GM13976 (cell line): Measurements from ENCODE around the gene PRAF2.

Source experiments
- DNase-seq: peaks from one replicate; pipeline ENCODE4 v3.0.0; 2012; ENCODE audit warnings: low spot score
- in situ Hi-C: fragments of 300-500 bp; cut with MboI; formaldehyde crosslinking; loops from one replicate; pipeline ENCODE4 v1.12.0; 2022; ENCODE audit warnings: low sequenced_read_pairs, mixed read lengths, inconsistent platforms; ENCODE audit not compliant: unreplicated experiment
- TF ChIP-seq, protein P1 (sequence below): IDR thresholded peaks from 2 replicates; pipeline ENCODE4 v1.5.1; 2012; ENCODE audit warnings: borderline replicate concordance, mild to moderate bottlenecking; ENCODE audit not compliant: insufficient read depth; ENCODE audit errors: extremely low read depth, missing control alignments, control extremely low read depth

The PRAF2 gene, protein sequence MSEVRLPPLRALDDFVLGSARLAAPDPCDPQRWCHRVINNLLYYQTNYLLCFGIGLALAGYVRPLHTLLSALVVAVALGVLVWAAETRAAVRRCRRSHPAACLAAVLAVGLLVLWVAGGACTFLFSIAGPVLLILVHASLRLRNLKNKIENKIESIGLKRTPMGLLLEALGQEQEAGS

DNA sequence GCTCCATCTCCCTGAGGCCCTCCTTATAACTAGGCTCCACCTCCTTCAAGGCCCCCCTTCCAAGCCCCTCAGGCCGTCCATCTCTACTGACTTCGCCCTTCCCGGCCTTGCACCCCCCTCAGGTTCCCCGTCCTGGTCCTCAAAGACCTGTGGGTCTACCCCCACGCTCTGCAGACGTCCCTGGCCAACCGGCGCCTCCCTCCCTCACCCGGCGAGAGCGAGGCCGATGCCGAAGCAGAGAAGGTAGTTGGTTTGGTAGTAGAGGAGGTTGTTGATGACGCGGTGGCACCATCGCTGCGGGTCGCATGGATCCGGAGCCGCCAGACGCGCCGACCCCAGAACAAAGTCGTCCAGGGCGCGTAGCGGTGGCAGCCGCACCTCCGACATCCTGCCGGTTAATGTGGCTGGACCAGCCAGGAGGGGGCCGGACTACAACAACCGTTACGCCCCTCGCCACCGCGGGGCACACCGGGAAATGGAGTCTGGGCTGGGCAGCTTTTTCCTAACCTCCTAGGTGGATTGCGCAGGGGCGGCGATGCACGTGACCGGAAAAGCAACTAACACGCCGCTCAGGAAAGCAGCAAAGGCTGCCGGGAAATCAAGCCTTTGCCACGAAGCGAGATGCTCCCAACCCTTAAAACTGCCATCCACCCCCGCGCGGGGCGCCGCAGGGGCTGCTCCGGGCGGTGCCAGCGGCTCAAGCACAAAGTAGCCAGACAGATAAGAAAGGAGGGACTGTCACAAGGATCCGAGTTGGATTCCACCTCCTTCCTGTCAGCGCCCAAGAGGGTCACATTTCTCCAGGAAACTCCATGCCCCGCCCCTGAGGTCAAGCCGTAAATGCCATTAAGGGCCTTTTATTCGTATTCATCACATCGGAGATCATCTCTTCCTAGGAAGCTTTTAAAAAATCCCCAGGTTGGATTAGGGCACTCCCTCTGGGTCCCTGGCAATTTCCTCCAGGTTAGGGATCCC is at the start of gene PRAF2:
Gene PRAF2 (minus strand): TSS at position 402 of the 975 bp plus-strand sequence. CDS start 15 bp downstream, at position 387.
- TF ChIP-seq, protein P1, sequence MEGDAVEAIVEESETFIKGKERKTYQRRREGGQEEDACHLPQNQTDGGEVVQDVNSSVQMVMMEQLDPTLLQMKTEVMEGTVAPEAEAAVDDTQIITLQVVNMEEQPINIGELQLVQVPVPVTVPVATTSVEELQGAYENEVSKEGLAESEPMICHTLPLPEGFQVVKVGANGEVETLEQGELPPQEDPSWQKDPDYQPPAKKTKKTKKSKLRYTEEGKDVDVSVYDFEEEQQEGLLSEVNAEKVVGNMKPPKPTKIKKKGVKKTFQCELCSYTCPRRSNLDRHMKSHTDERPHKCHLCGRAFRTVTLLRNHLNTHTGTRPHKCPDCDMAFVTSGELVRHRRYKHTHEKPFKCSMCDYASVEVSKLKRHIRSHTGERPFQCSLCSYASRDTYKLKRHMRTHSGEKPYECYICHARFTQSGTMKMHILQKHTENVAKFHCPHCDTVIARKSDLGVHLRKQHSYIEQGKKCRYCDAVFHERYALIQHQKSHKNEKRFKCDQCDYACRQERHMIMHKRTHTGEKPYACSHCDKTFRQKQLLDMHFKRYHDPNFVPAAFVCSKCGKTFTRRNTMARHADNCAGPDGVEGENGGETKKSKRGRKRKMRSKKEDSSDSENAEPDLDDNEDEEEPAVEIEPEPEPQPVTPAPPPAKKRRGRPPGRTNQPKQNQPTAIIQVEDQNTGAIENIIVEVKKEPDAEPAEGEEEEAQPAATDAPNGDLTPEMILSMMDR: no peak
- DNase-seq: peak; percentile 90
- in situ Hi-C loops: no loop called here

GRCh38 chrX:49122499-49122898 is 48.7 kb upstream of the PRAF2 start:
- in situ Hi-C loops: no loop called here
- TF ChIP-seq, protein P1: no peak
- no peak for DNase-seq

DNA sequence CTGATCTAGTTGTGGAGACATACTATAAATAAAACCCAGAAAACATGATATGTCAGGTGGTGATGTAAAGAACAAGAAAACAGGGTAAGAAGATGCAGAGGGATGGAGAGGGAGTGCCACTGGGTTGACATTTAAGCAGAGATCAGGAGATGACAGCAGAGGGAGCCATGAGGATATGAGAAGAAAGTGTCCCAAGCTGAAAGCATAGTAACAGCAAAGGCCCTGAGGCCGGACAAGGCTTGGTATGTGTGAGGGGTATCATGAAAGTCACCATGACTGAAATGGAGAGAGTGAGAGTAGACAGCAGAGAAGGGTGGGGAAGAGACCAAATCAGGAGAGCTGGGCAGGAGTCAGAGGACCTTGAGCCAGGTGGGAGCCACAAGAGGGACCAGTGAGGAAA is 46.3 kb upstream of the PRAF2 start:
- DNase-seq: no peak
- in situ Hi-C loops: no loop called here
- TF ChIP-seq, protein P1: no peak

- DNase-seq: no peak
- in situ Hi-C loops: no loop called here
- TF ChIP-seq, protein P1: no peak
These were observed 43.8 kb upstream of the PRAF2 start for GRCh38 chrX:49117581-49117980.

DNA sequence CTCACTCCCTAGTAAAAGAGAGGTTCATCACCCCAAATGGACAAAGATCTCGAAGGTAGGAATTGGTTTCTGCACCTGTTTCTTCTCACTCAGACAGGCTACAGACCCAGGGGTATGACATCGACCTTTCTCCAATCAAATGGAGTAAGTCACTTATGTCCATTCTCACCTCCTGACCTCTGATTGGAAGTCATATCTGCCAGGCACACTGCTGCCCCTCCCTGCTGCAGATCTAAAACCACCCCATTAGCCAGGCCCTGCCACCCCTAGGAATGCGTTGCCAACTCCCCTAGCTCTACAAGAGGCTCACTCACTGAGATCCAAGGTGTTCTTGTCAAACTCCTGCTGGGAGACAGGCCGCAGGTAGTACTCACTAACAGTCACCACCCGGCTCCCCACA is 42.9 kb upstream of the PRAF2 start:
- DNase-seq: no peak
- in situ Hi-C loops: no loop called here
- TF ChIP-seq, protein P1: no peak

DNA sequence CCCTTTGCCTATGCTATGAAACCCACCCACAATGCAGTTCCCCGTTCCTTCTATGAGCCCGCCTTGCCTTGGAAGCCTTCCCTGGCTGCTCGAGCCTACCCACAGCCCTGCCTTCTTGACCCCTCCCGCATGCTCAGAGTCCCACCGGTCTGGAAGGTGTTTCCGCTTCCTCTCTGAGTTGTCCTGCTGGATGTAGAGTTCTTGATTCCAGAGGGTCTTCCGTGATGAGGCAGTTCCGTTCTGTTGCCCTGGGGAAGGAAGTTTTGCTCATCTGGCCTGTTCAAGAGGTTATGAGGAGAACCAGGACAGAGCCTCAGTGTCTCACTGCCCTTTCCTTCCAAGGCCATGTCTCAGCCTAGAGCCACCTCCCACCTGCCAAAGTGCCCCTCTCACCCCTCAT is 42.3 kb upstream of the PRAF2 start:
- in situ Hi-C loops: no loop called here
- DNase-seq: no peak
- TF ChIP-seq, protein P1: no peak
